NOMO-1 (cell line): ENCODE results near the gene APOL2.
"Not testable (repeated sequence)": the region's sequence is repeated elsewhere in the genome, so short reads cannot be mapped to it uniquely, and the experiment has no call there.

Experiments used
- DNase-seq, 2 experiments: peaks; one replicate each; lab custom pipeline; 2025; ENCODE audit not compliant: unreplicated experiment in 2 of 2; lab: John Stamatoyannopoulos, UW

Gene APOL2

GRCh38 chr22:36225333-36225922 is 13.9 kb downstream of the APOL2 start:
- DNase-seq, result no peak

- DNase-seq, result no peak
These were observed 15.1 kb downstream of the APOL2 start for GRCh38 chr22:36224245-36224644.

- no peak for DNase-seq
These were observed 15.8 kb downstream of the APOL2 start for GRCh38 chr22:36223504-36223903.

- DNase-seq, result no peak
These were observed 16.4 kb downstream of the APOL2 start for GRCh38 chr22:36222887-36223450.

GRCh38 chr22:36221799-36222751 is 17.3 kb downstream of the APOL2 start:
- no peak for DNase-seq

GRCh38 chr22:36220451-36220921 is 18.8 kb downstream of the APOL2 start:
- no peak for DNase-seq

- DNase-seq, result peak in 1 of 2 experiments; percentile 44
These were observed 20.6 kb downstream of the APOL2 start for GRCh38 chr22:36218648-36219193.

GRCh38 chr22:36215981-36216380 is 23.3 kb downstream of the APOL2 start:
- no peak for DNase-seq

- DNase-seq, result no peak
These were observed 25.7 kb downstream of the APOL2 start for GRCh38 chr22:36213586-36213985.

GRCh38 chr22:36212901-36213300 is 26.4 kb downstream of the APOL2 start:
- peak; percentile 55 to 65 for DNase-seq

GRCh38 chr22:36211237-36211861 is 28.0 kb downstream of the APOL2 start:
- peak; percentile 13 to 57 for DNase-seq

- DNase-seq, result no peak
These were observed 29.1 kb downstream of the APOL2 start for GRCh38 chr22:36210224-36210623.

- DNase-seq, result not testable (repeated sequence)
These were observed 29.8 kb downstream of the APOL2 start for GRCh38 chr22:36209488-36209908.

GRCh38 chr22:36208914-36209313 is 30.4 kb downstream of the APOL2 start:
- no peak for DNase-seq

- DNase-seq, result no peak
These were observed 31.1 kb downstream of the APOL2 start for GRCh38 chr22:36208162-36208765.

GRCh38 chr22:36206255-36206654 is 33.1 kb downstream of the APOL2 start:
- peak in 1 of 2 experiments; percentile 24 for DNase-seq

- DNase-seq, result not testable (repeated sequence)
These were observed 33.8 kb downstream of the APOL2 start for GRCh38 chr22:36205573-36205972.

- no peak for DNase-seq
These were observed 34.7 kb downstream of the APOL2 start for GRCh38 chr22:36204632-36205015.

GRCh38 chr22:36204001-36204631 is 35.2 kb downstream of the APOL2 start:
- DNase-seq, result no peak

GRCh38 chr22:36203441-36203840 is 35.9 kb downstream of the APOL2 start:
- not testable (repeated sequence) for DNase-seq
